GM19239 (cell line): ENCODE results near the gene ATP6V1F.

Experiments used
- DNase-seq: peaks from one replicate; pipeline ENCODE4 v3.0.0; 2011; ENCODE audit warnings: low spot score; ENCODE audit not compliant: insufficient read length
- FAIRE-seq: peaks from 2 replicates; lab custom pipeline; 2011; peaks lifted over from hg19 to GRCh38; lab: Jason Lieb, UNC

Gene ATP6V1F, protein sequence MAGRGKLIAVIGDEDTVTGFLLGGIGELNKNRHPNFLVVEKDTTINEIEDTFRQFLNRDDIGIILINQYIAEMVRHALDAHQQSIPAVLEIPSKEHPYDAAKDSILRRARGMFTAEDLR

DNA sequence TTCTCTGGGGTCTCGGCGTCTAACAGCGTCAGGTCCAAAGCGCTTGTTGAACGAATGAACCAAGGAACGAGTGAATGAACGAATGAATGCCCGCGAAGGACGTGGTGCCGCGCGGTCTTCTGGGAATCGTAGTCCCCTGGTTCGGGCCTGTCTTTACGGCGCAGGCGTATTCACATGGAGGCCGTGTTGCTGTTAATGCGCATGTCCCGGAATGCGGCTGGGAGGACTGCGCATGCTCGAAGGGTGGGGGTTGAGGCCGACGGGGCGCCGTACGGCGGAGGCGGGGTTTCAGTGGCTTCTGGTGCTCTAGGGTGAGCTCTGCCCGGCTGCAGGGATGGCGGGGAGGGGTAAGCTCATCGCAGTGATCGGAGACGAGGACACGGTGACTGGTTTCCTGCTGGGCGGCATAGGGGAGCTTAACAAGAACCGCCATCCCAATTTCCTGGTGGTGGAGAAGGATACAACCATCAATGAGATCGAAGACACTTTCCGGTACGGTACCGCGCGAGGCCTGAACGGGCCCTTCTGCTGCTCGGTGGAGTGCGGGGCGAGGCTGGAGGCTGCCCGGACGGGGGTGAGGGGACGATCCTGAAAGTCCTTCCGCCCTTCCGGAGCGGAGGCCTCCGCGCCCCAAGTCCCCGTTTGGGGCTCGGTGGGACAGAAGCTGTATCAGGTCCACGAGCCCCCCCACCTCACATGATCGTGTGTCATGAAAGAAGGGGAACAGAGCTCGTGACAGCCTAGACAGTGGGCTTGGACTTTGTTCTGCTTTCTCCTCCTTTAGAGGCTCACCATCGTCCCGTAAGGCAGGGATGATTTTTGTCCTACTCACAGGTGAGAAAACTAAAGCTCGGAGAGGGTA, at the start of gene ATP6V1F:
Gene ATP6V1F (plus strand): TSS at position 286 of the 862 bp plus-strand sequence. CDS start 49 bp downstream, at position 335.
- peak; percentile 99 for FAIRE-seq
- peak; percentile 98 for DNase-seq

GRCh38 chr7:128814499-128814898, 48.2 kb upstream of the ATP6V1F start:
- FAIRE-seq (no peak), DNase-seq (no peak)

DNA sequence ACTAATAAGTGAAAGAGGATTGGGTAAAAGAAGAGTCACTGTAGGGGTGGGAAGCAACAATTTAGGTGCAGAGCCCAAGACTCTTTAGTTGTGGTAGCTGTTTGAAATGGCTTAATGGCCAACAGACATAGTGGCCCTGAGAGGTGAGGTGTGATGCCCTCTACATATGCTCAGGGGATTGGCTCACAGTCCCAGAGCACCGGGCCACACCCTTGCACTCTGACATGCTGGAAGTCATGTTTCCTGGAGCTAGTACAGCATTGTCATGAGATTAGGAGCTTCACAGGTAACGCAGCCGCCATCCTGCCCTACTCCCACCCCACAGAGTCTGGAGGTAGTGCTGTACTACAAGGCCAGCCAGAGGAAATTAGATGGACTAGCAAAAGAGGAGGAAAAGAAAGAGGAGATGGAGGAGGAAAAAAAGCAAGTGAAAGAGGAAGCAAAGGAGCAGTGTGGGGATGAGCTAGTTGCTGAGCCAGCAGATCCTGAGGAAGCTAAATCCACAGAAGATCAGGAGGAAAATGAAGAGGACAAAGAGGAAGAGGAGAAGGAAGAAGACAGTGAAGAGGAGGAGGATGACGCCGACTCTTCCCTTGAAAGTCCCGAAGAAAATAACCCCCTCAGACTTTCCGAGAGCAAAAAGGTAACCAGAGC, 47.2 kb upstream of the ATP6V1F start:
- DNase-seq (no peak), FAIRE-seq (no peak)

- DNase-seq (no peak), FAIRE-seq (no peak)
Measured at GRCh38 chr7:128818694-128819093, 44.0 kb upstream of the ATP6V1F start.

DNA sequence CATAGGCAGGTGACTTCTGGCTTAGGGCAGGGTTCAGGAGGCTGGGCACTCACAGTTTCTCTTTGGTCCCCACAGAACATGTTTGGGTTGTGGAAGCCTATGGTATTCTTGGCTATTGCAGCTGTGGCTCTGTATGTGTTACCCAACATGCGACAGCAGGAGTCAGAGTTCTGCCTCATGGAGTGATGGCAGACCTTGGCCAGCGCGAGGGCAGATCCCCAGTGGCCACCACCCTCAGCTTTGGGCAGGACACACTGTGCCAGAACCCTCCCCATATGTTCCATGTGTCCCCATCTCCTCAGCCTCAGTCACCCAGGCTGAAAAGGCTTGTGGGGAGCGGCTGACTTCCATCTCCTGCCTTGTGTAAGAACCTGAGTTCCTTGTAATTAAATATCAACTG, 40.9 kb upstream of the ATP6V1F start:
- FAIRE-seq (no peak), DNase-seq (no peak)

GRCh38 chr7:128826512-128826911, 36.1 kb upstream of the ATP6V1F start:
- FAIRE-seq (no peak), DNase-seq (no peak)

DNA sequence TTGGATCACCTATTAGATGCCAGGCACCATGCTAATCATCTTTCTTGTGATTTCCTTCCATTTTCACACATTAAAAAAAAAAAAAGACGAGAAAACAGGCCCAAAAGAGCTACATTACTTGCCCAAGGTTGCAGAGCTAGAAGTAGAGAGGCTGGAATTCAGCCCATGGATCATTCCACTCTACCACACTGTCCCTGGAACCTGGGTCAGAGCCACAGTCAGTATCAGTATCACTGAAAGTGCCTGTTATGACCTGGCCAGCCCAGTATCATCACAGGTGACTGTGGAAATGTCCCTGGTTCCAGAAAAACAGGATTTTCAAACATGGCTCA, 35.8 kb upstream of the ATP6V1F start:
- DNase-seq (no peak), FAIRE-seq (no peak)

- DNase-seq (no peak), FAIRE-seq (no peak)
Measured at GRCh38 chr7:128827248-128827958, 35.3 kb upstream of the ATP6V1F start.

GRCh38 chr7:128827971-128828711, 34.5 kb upstream of the ATP6V1F start:
- DNase-seq: no peak

DNA sequence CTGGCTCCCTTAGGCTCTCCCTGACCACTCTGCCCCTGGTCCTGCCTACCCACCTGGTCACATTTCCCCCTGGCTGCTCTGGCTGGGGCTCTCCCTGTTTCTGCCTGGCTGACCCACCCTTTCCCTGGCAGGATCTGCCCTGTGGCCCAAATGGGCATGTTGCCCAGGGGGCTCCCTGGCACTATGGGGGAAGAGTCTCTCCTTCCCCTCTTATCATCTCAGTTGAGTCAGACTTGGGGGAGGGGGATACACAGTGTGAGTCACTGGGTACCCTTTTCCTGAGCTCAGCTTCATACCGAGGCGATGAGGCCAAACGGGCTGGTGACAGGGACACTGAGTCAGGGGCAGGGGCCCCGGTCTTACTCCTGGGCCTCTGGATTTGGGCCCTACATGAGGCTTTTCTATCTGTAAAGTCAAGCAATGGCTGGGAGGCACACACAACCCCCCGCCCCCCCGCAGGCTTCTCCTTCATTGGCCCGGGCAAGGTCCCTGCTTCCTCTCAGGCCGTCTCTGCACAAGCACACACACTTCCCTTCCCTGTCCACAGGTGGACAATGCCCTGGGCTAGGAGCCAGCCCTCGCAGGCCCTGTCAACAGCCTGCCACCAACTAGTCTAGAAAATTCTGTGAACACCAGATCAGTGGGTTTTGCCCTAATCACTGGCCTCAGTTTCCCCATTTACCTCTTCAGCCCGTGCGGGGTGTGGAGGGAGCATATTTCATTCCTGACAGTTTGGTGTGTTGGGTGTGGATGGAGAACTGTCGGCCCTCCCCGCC, 33.1 kb upstream of the ATP6V1F start:
- FAIRE-seq: no peak
- no peak for DNase-seq

More at GRCh38 chr7:128827971-128828711, 34.5 kb upstream of the ATP6V1F start:
- no peak for FAIRE-seq

DNA sequence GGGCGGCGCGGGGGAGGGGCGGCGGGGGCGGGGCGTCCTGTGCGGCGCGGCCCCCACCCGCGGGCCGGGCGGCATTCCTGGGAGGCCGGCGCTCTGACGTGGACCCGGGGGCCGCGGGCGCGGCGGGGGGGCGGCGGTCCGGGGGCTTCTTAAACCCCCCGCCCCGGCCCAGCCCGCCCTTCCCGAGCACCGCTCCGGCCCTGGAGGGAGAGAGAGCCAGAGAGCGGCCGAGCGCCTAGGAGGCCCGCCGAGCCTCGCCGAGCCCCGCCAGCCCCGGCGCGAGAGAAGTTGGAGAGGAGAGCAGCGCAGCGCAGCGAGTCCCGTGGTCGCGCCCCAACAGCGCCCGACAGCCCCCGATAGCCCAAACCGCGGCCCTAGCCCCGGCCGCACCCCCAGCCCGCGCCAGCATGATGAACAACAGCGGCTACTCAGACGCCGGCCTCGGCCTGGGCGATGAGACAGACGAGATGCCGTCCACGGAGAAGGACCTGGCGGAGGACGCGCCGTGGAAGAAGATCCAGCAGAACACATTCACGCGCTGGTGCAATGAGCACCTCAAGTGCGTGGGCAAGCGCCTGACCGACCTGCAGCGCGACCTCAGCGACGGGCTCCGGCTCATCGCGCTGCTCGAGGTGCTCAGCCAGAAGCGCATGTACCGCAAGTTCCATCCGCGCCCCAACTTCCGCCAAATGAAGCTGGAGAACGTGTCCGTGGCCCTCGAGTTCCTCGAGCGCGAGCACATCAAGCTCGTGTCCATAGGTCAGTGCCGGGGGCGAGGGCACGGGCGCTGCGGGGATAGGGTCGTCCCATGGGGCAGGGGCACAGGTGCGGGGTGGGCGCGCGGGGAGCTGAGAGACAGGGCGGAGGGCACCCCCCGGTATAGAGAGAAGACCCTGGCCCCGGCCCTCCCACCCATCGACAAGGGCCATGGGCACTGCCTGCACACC, 32.2 kb upstream of the ATP6V1F start, which contains the start of gene FLNC:
Gene FLNC (plus strand): TSS at position 176 of the 947 bp plus-strand sequence. CDS start 232 bp downstream, at position 408.
- DNase-seq (no peak), FAIRE-seq (no peak)

DNA sequence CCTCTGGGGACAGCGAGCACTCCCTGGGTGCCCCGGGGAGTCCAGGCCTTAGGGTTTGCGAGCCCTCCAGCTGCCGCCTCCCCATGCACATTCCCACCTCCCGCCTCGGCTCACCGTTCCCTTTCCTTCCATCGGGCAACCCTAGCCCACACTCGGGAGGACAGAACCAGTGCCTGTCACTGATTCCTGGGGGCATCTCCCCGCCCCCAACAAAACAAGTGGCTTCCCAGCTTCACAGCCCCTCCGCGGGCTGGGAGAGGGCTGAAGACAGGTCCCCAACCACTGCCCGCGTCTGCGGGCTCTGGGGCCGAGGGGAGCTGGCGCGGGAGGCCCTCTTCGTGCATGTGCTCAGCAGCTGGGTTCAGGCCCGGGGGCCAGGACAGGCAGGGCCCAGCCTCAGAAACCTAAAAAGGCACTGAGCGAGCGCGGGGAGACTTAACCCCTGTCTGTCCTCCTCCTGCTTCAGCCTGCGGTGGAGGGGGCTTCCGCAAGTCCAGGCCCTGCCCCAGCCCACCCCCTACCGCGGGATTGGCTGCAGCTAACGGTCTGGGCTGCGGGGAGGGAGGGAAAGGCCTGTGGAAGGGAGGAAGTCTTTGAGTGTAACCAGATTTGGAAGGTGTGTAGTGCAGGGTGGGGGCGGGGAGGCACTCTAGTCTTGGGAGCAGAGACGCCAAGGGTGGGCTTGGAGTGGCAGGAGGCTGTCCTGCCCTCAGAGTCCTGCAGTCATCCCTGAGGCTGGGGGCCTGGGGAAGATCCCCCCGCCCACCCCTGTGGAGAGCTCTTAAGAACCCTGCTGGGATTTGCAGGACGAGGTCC, 31.3 kb upstream of the ATP6V1F start:
- FAIRE-seq (no peak), DNase-seq (no peak)

- FAIRE-seq: no peak
- DNase-seq: no peak
Measured at GRCh38 chr7:128831994-128832879, 30.4 kb upstream of the ATP6V1F start.

GRCh38 chr7:128832880-128833147, 29.8 kb upstream of the ATP6V1F start:
- no peak for FAIRE-seq
- no peak for DNase-seq

DNA sequence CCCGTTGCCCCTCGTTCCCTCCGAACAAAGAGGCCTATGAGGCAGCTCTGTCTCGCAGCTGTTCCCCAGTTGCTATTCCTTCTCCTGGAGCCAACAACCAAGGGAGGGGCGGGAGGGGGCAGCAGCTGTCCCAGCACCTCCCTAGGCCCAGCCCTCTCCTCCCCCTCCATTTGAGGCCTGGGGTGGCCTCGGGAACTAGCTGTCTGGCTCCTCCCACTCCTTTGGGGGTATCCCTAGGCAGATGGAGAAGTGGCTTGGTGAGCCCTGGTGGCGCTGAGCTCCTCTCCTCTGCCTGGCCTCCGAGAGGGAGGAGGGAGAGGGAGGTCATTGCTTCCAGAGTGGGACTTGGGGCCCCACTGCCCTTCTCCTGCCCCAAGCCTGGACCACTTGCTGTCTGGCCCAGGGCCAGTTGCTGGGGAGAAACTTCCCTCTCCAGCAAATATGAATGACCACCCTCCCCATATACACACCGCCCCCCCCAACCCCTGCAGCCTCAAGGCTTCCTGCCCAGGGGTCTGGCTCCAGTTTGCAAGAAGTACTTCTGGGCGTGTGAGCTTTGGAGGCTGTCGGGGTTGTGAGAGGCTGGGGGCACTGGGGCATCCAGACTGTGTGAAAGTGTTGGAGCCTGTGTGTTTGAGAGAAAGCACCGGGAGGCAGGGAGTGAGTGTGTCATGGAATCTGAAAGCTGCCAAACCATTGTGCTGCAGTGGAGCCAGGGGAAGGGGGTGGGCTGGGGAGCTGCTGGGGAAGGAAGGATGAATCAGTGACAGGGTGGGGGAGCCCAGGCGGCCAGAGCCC, 29.3 kb upstream of the ATP6V1F start:
- DNase-seq (no peak), FAIRE-seq (no peak)

GRCh38 chr7:128833946-128834325, 28.7 kb upstream of the ATP6V1F start:
- FAIRE-seq: no peak
- no peak for DNase-seq
